IPS-18a (cell line): ENCODE results near the gene FGFR3.
A peak's percentile ranks its signal among the peaks of the same experiment; 100 is the strongest.
"Not testable (repeated sequence)": the region's sequence is repeated elsewhere in the genome, so short reads cannot be mapped to it uniquely, and the experiment has no call there.

Source experiments
- H3K27ac ChIP-seq: one replicate; pipeline ENCODE4 v1.5.1; 2013; ENCODE audit warnings: low read length
- H3K27me3 ChIP-seq: one replicate; pipeline ENCODE4 v1.6.1; 2013; ENCODE audit warnings: mild to moderate bottlenecking, low read length; ENCODE audit not compliant: control insufficient read depth, insufficient read depth
- H3K36me3 ChIP-seq: one replicate; pipeline ENCODE4 v1.6.1; 2013; ENCODE audit warnings: low read depth, low read length; ENCODE audit not compliant: control insufficient read depth
- H3K4me1 ChIP-seq: one replicate; pipeline ENCODE4 v1.6.1; 2013; ENCODE audit warnings: low read depth, low read length; ENCODE audit not compliant: control insufficient read depth
- H3K4me3 ChIP-seq: one replicate; pipeline ENCODE4 v1.5.1; 2013; ENCODE audit warnings: low read length
- H3K9ac ChIP-seq: one replicate; pipeline ENCODE4 v1.6.1; 2013; ENCODE audit warnings: mild to moderate bottlenecking, low read length, moderate library complexity
- H3K9me3 ChIP-seq: one replicate; pipeline ENCODE4 v1.6.1; 2013; ENCODE audit warnings: low read depth, low read length; ENCODE audit not compliant: control insufficient read depth

Gene FGFR3

GRCh38 chr4:1844618-1845017, 51.5 kb downstream of the FGFR3 start:
- H3K9me3 ChIP-seq, H3K4me1 ChIP-seq, H3K27me3 ChIP-seq, H3K4me3 ChIP-seq, H3K27ac ChIP-seq, H3K9ac ChIP-seq: not testable (repeated sequence)
- H3K36me3 ChIP-seq, result peaks cover 23% of the 10 kb centered on the region

- Histone ChIP-seq H3K4me3 (no peak overlapping the region), H3K27ac (no peak overlapping the region), H3K27me3 (no peaks in the 10 kb centered on the region), H3K9ac (no peak overlapping the region), H3K9me3 (no peaks in the 10 kb centered on the region), H3K36me3 (peaks cover 13% of the 10 kb centered on the region), H3K4me1 (no peaks in the 10 kb centered on the region)
Observed at GRCh38 chr4:1846580-1846979, 53.5 kb downstream of the FGFR3 start.

GRCh38 chr4:1850276-1850675, 57.2 kb downstream of the FGFR3 start:
- no peaks in the 10 kb centered on the region for H3K4me1 ChIP-seq
- peaks cover 10% of the 10 kb centered on the region for H3K36me3 ChIP-seq
- H3K4me3 ChIP-seq, result no peak overlapping the region
- H3K27ac ChIP-seq, result no peak overlapping the region
- H3K9ac ChIP-seq, result no peak overlapping the region
- no peaks in the 10 kb centered on the region for H3K9me3 ChIP-seq
- no peaks in the 10 kb centered on the region for H3K27me3 ChIP-seq

- Histone ChIP-seq H3K27me3 (no peaks in the 10 kb centered on the region), H3K4me1 (no peaks in the 10 kb centered on the region), H3K4me3 (no peak overlapping the region), H3K27ac (no peak overlapping the region), H3K9ac (no peak overlapping the region), H3K9me3 (no peaks in the 10 kb centered on the region), H3K36me3 (peaks cover 8% of the 10 kb centered on the region)
Observed at GRCh38 chr4:1851160-1851559, 58.1 kb downstream of the FGFR3 start.

GRCh38 chr4:1851575-1852410, 58.7 kb downstream of the FGFR3 start:
- Histone ChIP-seq H3K27ac (no peak overlapping the region), H3K9ac (no peak overlapping the region), H3K27me3 (peaks cover 4% of the 10 kb centered on the region), H3K4me3 (no peak overlapping the region), H3K9me3 (no peaks in the 10 kb centered on the region), H3K36me3 (peaks cover 3% of the 10 kb centered on the region), H3K4me1 (no peaks in the 10 kb centered on the region)

GRCh38 chr4:1852904-1853623, 60.0 kb downstream of the FGFR3 start:
- Histone ChIP-seq H3K36me3 (peaks cover 3% of the 10 kb centered on the region), H3K9me3 (no peaks in the 10 kb centered on the region), H3K4me3 (no peak overlapping the region), H3K27me3 (peaks cover 17% of the 10 kb centered on the region), H3K27ac (no peak overlapping the region), H3K9ac (no peak overlapping the region), H3K4me1 (no peaks in the 10 kb centered on the region)

GRCh38 chr4:1854752-1855151, 61.7 kb downstream of the FGFR3 start:
- no peaks in the 10 kb centered on the region for H3K36me3 ChIP-seq
- H3K27ac ChIP-seq, result no peak overlapping the region
- peak overlapping the region; percentile 63 for H3K9ac ChIP-seq
- peaks cover 34% of the 10 kb centered on the region for H3K27me3 ChIP-seq
- H3K4me1 ChIP-seq, result no peaks in the 10 kb centered on the region
- H3K4me3 ChIP-seq, result peak overlapping the region; percentile 81
- H3K9me3 ChIP-seq, result no peaks in the 10 kb centered on the region

GRCh38 chr4:1855333-1856070, 62.4 kb downstream of the FGFR3 start:
- H3K4me1 ChIP-seq, result no peaks in the 10 kb centered on the region
- no peak overlapping the region for H3K27ac ChIP-seq
- peaks cover 40% of the 10 kb centered on the region for H3K27me3 ChIP-seq
- H3K9ac ChIP-seq, result peak overlapping the region; percentile 63
- H3K9me3 ChIP-seq, result no peaks in the 10 kb centered on the region
- no peaks in the 10 kb centered on the region for H3K36me3 ChIP-seq
- H3K4me3 ChIP-seq, result peak overlapping the region; percentile 81

GRCh38 chr4:1856071-1856942, 63.2 kb downstream of the FGFR3 start, which contains the start of gene LETM1:
Gene LETM1 (minus strand): TSS chr4:1856156. CDS start chr4:1855950, 206 bp downstream.
- H3K4me3 ChIP-seq, result peak within 1 kb of the TSS; percentile 81
- H3K27ac ChIP-seq, result no peak within 1 kb of the TSS
- no peaks in the 10 kb centered on the region for H3K36me3 ChIP-seq
- H3K27me3 ChIP-seq, result peaks cover 48% of the 10 kb centered on the region
- no peaks in the 10 kb centered on the region for H3K4me1 ChIP-seq
- no peaks in the 10 kb centered on the region for H3K9me3 ChIP-seq
- peak within 1 kb of the TSS; percentile 63 for H3K9ac ChIP-seq

GRCh38 chr4:1856943-1857699, 64.0 kb downstream of the FGFR3 start:
- H3K4me1 ChIP-seq, result no peaks in the 10 kb centered on the region
- H3K9ac ChIP-seq, result no peak overlapping the region
- peaks cover 56% of the 10 kb centered on the region for H3K27me3 ChIP-seq
- no peaks in the 10 kb centered on the region for H3K36me3 ChIP-seq
- no peaks in the 10 kb centered on the region for H3K9me3 ChIP-seq
- no peak overlapping the region for H3K27ac ChIP-seq
- H3K4me3 ChIP-seq, result peak overlapping the region; percentile 81
